GM10266 (cell line): ENCODE measurements around the gene TCFL5.

Experiments used
- DNase-seq: peaks from one replicate; pipeline ENCODE4 v3.0.0; 2012; ENCODE audit errors: extremely low spot score
- CTCF ChIP-seq: IDR thresholded peaks from 2 replicates; pipeline ENCODE4 v1.5.1; 2012; ENCODE audit warnings: mild to moderate bottlenecking, low read depth; ENCODE audit not compliant: control insufficient read depth, insufficient read depth; ENCODE audit errors: missing control alignments

TCFL5 gene

GRCh38 chr20:62840244-62841197 lies 21.1 kb downstream of the TCFL5 start:
- no peak for TF ChIP-seq CTCF
- DNase-seq: no peak

DNA sequence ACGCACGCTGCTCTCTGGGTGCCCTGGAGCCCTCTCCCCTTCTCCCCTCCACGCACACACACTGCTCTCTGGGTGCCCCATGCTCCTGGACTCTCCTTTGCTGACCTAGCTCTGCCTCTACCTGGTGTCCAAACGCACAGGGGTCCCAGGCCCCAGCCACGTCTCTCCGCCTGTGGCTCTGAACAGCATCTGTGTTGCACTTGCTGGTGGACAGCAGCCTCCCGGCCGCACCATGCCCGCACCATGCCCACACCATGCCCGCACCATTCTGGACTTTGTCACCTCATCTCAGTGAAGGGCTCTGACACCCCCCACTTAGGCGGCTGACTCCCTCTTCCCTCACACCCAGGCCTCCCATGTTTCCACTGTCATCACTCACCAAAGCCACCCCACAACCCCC lies 21.8 kb downstream of the TCFL5 start:
- TF ChIP-seq CTCF: no peak
- DNase-seq: no peak

GRCh38 chr20:62839261-62839660 lies 22.4 kb downstream of the TCFL5 start:
- no peak for DNase-seq

DNA sequence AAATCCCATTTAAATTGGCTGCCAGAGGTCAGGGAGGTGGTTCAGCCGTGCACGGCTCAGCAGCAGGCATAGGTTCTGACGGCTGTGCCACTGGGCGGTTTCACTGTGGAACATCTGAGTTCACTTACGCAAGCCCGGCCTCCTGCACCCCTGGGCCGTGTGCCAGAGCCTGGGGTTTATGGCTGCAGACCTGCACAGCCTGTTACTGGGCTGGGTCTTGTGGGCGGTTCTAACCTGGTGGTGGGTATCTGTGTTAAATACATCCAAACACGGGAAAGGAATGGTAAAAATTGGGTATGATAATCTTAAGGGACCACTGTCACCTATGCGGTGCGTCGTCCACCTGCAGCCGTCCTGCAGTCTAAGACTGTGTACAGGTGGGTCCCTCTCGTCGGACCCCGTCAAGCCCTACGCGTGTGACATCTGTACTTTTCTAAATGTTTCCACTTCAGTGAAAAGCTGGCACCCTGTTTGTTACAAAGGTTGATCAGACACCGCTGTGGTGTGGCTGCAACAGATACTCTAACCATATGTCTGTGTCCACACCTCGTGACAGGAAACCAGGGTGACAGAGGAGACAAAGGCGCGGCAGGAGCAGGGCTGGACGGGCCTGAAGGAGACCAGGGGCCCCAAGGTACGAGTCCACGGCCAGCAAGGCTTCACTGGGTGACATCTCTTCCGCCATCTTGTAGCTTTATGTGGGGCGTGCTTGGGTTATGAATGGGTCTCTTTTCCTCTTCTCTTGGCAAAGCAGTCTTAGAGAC lies 23.3 kb downstream of the TCFL5 start:
- no peak for DNase-seq
- TF ChIP-seq CTCF: no peak

More at GRCh38 chr20:62839261-62839660, 22.4 kb downstream of the TCFL5 start:
- TF ChIP-seq CTCF: no peak

GRCh38 chr20:62837790-62838127 lies 23.9 kb downstream of the TCFL5 start:
- no peak for TF ChIP-seq CTCF
- DNase-seq: no peak

DNA sequence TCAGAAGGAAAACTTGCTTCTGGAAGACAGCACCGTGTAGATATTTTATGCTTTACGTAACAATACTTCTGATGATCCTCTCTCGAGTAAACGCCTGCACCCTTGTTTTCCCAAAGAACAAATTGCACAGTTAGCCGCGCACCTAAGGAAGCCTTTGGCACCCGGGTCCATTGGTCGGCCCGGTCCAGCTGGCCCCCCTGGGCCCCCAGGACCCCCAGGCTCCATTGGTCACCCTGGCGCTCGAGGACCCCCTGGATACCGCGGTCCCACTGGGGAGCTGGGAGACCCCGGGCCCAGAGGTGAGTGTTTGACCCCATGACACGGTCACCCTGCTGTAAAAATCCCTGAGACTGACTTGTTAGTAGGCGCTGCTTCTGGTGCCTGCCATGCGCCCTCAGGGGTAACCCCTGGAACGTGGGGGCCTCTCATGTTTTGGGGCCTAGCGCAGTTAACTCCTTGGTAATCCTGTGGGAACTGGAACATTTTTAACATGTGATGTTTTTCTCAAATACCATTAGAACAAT lies 24.6 kb downstream of the TCFL5 start:
- no peak for TF ChIP-seq CTCF
- DNase-seq: no peak
